ENCODE measurements around the gene ATXN7L1.
"Not testable (repeated sequence)": the region's sequence is repeated elsewhere in the genome, so short reads cannot be mapped to it uniquely, and the experiment has no call there.

The ATXN7L1 gene

DNA sequence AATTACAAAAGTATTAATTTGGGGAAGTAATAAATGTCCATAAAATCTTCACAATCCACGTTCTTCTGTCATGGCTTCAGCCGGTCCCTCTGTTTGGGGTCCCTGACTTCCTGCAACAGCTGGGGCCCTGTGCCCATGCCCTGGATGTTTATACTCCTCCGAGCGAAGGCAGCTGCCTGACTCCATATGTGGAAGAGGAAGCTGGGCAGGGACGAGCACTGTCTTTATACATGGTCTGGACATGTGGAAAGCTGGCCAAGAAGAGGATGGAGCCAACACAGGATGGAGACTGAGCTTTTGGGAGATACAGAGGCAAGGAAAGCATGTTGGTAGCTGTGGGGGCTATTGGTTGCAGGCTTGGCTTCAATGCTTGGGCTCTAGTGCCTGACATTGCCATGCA, 178.6 kb downstream of the ATXN7L1 start:
- no peak for DNase-seq

DNA sequence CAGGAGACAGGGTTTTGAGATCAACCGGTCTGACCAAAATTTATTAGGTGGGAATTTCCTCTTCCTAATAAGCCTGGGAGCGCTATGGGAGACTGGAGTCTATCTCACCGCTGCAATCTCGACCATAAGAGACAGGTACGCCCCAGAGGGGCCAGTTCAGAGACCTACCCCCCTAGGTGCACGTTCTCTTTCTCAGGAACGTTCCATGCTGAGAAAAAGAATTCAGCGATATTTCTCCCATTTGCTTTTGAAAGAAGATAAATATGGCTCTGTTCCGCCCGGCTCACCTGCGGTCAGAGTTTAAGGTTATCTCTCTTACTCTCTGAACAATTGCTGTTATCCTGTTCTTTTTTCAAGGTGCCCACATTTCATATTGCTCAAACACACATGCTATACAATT, 179.2 kb downstream of the ATXN7L1 start:
- not testable (repeated sequence) for DNase-seq

DNA sequence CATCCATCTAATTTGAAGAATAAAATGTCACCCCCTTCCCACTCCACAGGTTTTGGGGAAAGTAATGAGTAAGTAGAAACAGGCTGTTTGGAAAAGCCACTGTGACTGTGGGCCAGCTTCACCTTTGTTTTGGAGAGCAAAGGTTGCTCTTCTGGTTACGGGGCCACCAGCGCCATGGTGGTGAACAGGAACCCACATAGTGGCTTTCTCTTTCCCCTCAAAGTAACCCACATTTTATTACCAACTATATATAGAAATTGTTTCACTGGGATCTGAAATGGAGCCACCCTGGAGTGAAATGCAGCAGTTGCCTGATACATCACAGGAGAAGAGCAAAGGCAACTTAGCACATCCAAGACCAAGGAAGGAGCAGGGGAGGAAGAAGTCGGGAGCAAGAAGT, 182.8 kb downstream of the ATXN7L1 start:
- DNase-seq, result no peak

DNA sequence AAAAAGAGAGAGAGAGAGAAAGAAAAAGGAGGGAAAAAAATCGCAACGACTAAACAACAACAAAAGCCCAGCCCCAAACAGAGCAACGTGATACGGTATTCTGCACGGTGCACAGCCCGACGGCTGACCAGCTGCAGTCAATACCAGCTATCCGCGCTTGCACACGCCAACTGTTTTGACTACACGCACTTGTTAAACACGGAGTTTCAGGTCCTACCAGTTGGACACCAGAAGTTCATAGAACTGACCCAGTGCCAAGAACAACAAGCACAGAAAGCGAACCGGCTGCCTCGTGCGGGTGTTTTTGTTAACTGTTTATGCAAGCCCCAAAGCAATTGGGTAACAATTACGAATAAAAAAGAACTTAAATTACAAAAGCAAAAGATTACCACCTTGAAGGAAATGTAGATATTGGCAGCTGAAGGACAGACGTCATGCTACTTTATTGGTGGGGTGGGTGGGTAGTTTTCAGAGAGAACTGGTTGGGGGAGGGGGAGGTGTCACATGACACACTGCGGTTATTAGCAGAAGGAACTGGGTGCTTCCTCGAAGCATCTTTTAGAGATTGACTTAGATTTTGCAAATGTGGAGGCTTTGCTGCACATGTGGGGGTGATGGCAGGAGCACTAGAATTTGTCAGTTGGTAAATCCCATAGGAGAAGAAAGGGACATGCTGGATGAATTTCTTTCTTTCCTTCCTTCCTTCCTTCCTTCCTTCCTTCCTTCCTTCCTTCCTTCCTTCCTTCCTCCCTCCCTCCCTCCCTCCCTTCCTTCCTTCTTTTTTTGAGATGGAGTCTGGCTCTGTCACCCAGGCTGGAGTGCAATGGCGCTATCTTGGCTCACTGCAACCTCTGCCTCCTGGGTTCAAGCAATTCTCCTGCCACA, 184.5 kb downstream of the ATXN7L1 start:
- peak; percentile 47 for DNase-seq

DNA sequence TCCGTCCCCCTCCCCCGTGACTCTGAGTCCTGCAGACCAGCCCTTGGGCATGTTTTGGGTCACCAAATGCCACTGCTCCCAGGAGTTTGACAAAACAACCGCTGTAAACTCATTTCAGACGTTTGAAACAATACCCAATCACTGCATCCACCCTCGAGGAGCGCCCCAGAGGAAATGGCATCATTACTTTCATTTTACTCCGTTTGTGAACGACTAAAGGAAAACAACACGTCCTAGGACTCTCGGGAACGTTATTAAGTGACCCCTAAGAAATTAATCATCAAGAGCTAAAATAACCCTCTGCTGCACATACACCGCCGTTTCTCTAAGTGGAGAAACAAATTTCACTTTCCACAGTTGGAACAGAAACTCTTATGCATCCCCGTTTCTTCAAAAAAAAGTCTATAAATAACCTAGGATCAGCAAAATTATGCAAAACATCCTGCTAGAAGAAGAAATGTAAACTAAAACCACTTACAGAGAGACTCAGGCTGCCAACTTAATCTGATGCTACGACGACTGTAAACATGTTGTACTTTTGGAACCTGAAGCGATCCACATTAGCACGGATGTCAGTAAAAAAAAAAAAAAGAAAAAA, 185.2 kb downstream of the ATXN7L1 start:
- no peak for DNase-seq

DNA sequence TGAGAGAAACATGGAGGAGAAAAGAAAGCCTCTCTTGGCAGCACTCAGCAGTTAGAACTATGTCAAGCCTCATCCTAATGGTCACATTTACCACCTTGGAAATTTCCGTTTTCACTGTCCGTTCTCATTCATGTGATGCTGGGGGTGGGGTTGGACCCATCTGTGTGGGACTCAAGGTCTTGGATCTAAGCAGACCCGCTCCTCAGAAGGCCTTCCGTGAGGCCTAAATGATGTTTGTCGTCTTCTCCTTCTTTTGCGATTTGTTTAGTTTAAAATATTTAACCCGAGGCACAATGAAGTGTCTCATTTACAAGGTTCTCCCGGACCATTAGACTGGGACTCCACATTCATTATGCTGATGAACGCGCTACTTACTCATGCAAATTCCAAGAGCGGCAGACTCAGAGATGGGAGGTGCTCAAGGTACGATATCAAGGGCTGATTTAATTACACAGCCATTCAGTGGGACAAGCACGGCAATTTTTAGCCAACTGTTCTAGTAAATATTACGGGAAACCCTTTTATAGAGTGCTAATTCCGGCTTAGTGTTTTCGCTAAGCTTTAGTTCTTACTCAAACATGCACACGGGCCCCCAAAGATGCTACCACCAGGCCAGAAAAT, 186.0 kb downstream of the ATXN7L1 start:
- DNase-seq, result no peak

DNA sequence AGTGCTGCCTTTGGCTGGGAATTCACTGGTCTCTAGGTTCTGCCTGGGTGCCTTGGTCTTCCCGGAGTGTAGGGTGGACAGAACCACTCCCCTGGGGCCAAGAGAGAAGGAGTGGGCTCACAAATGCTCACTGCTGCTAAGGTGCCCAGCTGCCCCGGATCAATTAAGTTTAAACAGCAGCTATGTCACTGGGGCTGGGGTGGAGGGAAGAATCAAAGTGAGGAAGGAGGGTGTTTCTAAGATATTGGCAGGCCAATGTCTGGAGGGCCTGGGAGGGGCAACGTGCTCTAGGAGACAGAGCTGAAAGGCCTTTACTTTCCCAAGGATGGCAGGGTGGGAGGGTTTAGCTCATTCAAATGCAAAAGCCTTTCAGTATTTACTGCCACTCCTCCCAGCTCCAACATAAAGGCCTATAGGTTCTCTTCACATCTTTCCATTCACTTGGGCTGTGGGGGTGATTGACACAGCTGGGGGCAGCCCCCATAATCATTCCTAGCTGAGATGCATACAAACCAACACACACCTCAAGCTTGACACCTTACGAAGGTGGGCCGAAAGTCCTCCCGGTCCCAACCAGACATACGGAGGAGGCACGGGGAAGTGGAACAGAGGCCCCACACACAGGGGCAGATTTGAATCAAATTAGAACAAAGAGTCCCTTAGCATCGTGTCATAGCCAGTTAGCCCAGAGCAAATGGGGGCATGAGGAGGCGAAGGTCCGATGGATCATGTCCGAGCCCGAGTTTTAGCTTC, 187.2 kb downstream of the ATXN7L1 start:
- DNase-seq, result no peak

DNA sequence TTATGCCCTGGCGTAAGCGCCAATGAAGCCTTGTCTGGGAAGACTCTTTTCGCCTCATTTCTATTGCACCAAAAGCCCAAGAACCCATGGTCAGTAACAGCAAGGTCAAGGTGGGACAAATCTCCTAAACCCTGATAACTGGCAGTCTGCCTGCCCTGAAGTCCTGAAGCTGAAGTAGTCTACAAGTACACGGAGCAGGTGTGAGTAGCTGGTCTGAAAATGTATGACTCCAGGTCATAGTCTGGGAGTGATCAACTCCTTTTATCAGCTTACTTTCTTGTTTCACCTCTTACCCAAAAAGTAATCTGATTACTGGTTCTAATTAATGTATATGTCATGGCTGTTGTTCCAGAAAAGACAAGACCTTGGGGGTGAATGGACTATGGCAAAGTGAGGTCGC, 187.8 kb downstream of the ATXN7L1 start:
- no peak for DNase-seq

DNA sequence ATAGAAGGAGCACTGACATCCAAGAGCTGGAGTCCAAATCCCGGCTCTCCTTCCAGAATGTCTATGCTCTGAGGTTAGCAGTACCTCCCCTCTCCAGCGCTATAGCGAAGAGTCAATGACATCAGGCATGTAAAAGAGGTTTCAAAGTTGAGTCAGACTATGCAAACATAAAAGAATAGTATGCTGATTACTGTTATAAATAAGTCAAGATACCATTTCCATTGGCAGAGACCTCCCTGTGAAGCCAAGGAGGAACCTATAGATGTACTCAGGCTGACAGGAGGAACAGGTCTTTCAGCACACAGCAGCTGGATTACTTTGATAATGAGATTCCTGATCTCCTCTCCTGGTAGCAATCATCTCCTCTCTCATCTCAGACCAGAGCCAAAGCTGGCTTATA, 191.2 kb downstream of the ATXN7L1 start:
- DNase-seq, result no peak

DNA sequence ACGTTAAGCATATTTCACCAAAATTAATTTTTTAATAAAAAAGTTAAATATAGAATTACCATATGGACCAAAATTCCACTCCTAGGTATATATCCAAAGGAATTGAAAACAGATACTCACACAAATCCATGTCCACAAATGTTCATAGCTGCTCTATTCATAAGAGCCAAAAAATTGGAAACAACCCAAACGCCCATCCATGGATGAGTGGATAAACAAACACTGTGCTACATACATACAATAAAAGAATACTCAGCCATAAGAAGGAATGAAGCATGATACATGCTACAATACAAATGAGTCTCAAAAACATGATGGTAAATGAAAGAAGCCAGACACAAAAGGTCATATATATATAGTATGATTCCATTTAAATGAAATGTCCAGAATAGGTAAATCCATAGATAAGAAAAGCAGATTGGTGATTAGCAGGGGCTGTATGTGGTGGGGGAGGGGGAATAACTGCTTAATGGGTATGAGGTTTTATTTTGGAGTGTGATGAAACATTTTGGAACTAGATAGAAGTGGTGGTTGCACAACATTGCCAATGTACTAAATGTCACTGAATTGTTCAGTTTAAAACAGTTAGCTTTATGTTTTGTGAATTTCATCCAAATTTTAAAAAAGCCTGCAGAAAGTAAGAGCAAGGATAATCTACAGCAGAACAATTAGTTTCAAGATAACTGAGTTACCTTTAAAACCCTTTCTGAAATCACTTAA, 193.9 kb downstream of the ATXN7L1 start:
- DNase-seq, result no peak

DNA sequence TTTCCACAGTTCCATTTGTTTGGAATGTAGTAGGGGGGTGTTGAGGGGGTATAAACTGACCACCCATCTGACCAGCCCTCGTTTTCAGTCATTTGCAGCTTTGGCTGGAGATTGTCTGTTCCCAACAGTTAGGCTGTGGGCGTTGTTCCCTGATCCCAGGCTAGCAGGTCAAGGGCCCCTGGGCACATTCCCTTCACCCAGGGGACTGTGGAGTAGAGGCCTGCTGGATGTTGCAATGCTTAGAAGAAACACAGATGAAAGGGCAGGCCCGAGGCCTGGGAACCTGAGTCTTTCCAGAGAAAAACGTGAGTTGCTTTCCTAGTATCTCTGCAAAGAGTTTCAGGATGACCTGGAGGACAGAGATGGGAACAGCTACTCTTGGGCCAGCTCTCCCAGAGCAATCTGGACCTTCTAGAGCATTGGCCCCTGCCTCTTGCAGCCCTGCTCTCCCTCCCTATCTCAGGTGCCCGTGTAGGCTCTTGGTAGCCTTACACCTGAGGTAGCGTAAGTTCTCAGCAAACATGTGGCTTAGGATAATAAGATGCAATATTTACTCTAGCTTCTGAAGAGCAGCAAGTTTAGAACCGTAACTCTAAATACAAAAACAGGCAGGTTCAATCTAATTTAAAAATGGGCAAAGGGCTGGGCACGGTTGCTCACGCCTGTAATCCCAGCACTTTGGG, 195.8 kb downstream of the ATXN7L1 start:
- DNase-seq, result no peak

DNA sequence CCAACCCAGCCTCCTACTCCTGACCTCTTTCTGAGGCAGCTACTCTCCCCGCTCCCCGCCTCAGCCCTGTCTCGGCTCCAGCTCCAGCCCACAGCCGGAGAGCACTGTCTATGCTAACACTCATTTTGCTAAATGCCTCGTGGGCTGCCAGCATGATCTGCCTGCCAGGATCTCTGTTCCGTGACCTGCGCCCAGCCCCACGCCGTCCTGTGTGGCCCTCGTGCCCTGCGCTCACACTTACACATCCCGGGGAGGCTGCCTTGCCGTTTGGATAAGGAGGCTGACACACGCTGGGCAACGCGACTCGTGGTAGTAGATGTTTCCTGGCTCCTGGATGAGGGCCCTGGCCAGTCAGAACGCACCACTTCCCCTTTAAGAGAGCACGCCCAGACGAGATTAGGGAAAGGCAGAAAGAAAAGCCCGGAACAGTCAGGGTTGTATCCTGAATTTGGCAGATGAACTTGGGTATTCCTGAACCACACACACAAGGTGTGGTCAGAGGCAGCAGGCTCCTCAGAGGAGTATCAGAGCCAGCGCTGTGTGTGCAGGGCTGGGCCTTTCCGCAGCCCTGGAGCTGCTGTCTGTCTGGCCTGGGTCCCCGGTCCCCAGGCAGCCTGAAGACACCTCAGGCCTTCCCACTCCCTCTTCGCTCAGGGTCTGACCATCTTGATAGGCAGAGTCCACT, 197.4 kb downstream of the ATXN7L1 start:
- DNase-seq, result peak; percentile 26

DNA sequence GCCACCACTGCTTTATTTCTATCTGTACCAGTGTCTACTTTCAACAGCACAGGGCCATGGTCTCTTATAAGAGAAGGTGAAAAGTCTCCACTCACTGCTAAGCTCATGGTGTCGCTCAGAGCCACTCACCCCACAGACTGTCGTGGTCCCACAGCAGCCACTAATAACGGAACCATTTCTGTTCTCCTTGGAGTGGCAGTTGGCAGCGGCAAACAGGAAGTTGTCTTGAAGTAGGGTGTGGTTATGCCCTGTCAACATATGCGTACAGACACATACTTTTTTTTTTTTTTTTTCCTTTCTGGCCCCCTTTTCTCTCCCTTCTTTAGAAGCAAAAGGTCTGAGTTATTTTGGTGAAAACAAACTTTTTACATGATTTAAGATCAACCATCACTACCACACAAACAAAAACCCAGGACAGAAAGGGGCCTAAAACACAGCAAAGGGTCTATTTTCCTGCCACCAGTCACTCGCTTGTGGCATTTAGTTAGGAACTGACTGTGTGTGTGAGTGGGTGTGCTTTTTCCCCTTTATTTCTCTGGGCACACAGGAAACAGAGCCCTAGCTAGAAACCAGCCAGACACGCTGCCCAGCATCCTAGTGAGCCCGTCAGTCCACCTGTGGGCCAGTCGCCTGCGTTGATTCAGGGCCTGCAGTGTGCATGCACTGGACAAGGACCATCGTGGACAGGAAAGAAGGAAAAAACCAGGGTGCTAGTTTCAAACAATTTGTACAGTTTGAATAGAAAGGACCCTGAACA, 198.4 kb downstream of the ATXN7L1 start:
- peak; percentile 28 for DNase-seq

DNA sequence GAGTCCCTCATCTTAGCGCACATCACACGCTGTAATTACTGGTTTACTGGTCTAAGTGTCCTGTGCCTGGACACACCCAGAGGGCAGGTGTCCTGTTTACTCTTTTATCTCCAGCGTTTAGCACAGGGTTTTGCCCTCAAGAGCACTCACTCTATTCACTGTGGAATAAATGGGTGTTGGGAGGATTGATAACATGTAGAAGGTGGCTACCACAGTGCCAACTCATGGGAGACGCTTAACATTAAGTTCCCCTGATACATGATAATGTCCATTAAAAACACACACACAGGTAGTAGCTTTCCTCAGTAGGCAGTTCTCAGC, 199.0 kb downstream of the ATXN7L1 start:
- DNase-seq, result no peak

DNA sequence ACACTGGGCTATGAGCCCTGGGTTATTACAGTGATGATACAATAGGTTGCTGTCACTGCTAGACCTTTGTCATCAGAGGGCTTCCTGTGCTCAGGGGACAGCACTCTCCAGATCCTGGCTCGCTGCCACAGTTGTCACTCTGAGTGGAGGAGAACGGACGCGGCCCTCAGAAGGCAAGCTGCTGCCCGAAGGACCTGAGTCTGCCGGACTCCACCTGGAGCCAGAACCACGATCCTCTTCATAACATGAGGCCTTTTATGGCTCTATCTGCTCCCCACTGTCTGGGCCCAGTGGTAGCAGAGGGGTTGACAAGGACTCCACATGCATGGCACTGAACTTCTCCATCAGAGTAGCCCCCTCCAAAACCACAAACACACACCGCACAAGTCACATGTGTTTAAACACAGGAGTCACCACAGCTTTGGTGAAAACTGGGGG, 200.4 kb downstream of the ATXN7L1 start:
- peak; percentile 51 for DNase-seq

DNA sequence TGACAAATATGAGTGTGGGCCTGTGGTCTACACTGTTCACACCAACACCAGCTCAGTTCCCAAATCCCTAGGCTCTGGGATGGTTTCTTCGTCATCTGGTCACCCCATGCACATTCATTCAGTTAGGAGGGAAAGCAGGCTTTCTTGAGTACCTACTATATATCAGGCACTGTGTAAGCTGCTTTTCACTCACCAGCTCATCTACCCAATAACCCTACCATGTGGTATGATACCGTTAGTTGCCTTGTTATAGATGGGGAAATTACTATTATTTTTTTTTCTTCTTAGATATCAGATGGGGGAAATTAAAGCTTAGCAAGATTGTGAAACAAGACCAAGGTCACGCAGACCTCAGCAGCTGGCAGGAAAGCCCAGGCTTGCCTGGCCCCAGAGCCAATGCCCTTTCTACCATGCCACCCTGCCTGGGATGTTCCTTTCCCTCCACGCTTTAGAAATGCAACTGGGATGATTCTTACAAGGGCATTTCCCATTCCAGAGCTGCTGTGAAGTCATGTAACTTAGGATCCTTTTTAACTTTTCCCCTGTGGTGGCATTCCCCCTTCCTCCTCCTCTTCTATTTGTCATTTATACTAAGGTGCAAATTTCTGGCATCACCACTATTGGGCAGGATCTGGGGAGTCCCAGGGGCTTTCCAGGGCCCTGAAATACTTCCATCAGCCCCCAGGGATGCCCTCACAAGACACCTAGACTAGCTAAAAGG, 202.0 kb downstream of the ATXN7L1 start:
- DNase-seq, result no peak

DNA sequence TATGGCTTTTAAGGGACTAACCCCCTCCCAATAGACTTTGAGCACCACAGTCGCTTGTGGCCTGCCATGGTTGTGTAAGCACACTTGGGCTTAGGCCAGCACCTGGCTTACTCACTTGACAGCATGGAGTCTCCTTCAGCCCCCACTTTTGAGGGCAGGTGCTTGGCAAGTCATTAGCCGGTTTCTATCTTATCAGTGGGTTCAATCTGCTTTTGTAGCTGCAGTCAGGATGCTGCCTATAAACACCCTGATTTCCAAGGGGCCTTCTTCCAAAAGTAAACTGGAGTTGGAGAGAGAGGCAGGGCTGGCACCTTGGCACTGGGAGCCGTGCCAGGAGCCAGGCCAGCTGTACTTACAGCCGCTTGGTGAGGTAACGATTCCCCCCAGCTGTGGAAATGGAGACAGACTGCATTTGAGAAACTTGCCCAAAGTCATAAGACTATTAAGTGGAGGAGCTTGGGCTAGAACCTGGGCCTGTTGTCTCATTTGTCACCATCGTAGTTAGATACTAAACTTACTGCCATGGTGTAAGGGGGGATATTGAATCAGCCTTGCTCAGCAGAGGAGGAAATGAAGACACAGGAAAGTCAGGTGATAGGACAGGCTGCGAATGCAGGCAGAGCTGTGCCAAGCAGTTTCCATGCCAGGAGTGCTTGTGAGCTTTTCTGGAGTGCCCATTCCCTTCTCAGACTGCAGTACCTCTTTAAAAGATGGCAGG, 202.9 kb downstream of the ATXN7L1 start:
- no peak for DNase-seq

DNA sequence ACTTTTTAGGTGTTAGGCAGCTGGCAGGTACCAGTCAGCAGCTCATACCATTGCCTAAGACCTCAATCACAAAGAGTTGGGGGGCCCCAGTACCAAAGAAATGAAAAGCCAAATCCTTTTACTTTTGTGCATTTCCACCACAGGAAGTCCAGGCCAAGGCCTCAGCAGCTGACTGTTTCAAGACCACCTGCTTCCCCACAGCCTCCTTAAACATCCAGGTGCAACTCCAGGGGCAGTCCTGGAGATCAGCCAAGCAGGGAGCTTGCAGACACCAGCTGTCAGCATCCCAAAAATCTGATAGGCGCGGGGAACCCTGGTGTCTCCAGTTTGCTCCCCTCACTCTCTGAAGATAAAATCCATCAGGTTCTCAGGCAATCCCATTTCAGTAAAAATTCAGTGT, 203.6 kb downstream of the ATXN7L1 start:
- no peak for DNase-seq

DNA sequence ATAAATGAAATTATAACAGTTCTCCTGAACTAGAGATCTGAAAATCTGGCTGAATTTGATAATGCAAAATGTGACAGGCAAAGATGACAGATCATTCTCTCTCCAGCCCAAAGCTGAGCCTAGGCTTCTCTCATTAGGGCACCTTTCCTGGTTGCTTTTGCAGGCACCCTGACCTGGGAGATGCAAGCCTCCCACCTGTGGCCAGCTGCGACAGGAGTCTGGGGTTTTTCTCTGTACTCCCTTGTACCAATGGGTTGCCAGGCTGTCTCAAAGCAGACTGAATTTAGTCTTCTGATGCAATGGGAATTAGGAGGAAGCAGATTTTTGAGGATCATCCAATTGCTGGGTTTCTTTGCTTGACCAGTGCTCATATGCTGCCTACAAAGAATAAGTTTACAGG, 210.1 kb downstream of the ATXN7L1 start:
- no peak for DNase-seq
